Activated T-cell treated with anti-CD3 and anti-CD28 coated beads for 24 hours (primary cell): ENCODE data around the gene SFTPD.
A peak's percentile ranks its signal among the peaks of the same experiment; 100 is the strongest.

Source experiments
- DNase-seq: peaks from one replicate; pipeline ENCODE4 v3.0.0-alpha.2; 2020; ENCODE audit warnings: low read depth

SFTPD gene

DNA sequence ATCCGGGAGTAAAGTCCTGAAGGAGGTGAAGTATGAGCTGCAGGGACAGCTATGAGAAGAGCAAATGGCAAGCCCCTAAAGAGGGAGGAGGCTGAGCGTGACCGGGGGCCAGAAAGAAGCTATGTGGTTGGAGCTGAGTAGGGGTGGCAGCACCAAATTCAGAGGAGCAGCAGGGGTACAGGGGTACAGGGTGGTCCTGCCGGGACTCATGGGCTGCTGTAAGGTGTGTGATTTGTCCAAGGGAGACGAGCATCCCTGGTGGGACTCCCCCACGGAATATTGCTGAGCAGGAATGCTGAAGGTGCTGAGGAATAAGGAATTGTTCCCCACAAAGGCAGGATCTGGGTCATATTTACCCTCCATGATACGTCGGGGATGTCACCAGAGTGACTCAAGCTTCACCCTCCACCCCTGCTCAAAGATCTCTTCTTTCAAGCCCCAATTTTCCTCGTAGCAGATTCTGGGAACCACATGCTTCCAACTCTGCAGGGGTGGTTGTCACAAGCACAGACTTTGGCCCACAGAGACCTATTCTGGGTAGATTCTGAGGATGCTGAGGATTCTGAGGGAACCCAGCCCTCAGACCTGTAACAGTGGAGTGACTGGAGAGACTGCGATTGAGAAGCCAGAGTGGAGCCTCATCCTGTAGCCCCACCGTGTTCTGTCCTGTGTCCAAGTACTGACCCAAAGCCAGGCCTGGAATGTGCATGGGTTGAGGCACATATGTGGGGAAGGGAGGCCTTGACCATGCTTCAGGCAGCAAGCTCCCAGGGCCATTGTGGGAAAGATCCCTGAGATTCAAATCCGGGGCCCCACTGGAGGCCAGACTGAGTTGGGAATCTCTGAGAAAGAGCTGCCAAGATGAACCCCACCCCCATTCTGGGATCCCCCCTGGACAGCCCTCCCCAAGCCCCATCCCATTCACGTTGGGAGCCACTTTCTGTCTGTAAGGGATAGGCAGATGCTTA lies 4.2 kb downstream of the SFTPD start:
- DNase-seq, result no peak

GRCh38 chr10:79943871-79944270 lies 5.0 kb downstream of the SFTPD start:
- DNase-seq, result no peak

DNA sequence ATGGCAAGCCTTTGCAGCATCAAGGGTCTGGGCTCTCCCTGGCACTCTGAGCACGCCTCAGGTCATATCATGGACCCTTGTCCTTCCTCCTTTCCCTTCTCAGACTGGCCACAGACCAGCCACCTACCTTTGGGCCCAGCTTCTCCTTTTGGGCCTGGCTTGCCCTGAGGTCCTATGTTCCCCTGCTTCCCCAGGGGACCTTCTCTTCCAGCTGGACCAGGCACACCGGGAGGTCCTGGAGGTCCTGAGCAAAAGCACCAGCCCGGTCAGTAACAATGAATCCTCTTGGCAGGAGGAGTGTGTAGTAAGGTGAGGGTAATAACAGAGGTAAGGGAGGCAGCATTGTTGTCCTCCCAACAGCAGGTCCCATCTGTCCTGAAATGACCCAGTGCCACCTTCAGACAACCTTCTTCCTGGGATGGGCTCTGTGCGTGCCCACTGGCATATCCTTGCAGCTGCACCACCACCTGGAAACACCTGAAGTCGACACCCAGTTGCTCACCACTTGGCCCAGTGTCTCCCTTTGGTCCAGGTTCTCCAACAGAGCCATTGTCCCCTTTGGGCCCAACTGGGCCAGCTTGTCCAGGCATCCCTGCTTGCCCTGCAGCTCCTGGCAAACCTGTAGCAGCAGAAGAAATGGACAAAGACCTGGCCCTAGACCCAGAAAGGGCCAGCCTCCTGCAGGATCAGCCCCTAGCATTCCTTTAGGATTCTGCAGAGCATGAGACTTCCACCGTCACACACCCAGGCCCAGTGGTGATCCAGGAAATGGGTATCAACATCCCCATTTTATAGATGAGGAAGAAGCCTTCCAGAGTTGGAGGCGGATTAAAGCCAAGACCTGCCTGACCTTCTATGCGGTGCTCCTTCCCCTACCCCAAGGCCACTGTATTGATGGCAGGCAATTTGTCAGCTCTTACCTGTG lies 6.4 kb downstream of the SFTPD start:
- DNase-seq, result no peak

DNA sequence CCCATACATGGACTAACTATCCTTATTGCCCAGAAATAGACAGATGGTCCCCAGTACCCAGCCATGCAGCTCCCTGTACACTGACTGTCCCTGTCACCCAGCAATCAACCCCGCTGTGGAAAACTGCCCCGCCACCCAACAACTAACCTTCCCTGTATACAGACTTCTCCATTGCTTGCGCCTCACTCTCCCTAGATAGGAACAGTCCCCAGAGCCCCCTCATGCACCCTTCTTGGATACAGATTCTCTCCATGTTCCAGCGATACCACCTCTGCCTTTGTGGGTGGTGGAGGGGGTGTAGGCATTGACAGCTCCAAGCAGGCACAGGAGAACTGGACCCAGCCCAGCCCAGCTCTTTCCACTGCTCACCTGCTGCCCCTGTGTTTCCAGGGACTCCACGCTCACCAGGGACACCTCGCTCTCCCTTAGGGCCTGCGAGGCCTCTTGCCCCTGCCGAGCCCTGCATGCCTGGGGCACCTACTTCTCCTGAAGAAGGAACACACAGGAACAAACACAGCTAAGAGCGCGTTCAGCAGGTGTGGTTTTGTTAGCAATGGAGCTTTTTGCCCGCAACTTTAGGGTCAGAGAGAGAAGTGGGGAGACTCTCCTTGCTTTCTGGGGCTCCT lies 7.2 kb downstream of the SFTPD start:
- no peak for DNase-seq

- no peak for DNase-seq
These were observed 7.8 kb downstream of the SFTPD start for GRCh38 chr10:79941146-79941545.

DNA sequence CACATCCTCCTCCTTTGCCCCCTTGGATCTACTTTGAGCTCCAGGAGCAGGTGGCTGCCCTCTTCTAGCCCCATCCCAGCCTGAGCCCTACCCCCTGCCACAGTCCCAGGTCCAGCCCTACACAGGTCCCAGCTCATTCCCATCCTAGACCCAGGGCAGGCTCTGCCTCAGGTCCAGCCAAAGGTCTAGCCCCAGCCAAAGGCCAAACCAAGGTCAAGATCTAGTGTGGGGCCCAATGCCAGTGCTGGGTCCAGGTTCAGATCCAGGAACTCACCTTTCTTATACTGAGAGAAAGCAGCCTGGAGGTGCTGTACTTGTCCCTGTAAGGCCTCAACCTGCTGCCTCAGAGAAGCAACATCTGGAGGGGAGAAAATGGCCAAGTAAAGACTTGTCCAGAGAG lies 8.5 kb downstream of the SFTPD start:
- DNase-seq, result no peak

GRCh38 chr10:79939969-79940368 lies 8.9 kb downstream of the SFTPD start:
- no peak for DNase-seq

GRCh38 chr10:79938728-79939406 lies 10.0 kb downstream of the SFTPD start:
- no peak for DNase-seq

DNA sequence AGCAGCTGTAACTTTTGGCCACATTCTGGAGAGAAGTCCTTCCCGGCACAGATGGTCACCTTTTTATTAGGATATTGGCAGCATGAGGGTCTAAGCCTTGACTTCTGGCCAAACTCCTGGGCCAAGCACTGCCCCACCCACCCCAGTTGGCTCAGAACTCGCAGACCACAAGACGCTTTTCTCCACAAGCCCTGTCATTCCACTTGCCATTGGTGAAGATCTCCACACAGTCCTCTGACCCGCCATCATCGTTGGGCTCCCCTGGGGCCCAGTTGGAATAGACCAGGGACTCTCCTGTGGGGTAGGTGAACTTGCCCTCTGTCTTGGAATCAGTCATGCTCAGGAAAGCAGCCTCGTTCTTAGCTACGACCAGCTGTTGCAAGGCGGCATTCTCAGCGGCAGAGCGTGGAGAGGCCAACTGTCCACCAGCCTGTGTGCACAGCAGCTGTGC lies 11.2 kb downstream of the SFTPD start:
- no peak for DNase-seq

DNA sequence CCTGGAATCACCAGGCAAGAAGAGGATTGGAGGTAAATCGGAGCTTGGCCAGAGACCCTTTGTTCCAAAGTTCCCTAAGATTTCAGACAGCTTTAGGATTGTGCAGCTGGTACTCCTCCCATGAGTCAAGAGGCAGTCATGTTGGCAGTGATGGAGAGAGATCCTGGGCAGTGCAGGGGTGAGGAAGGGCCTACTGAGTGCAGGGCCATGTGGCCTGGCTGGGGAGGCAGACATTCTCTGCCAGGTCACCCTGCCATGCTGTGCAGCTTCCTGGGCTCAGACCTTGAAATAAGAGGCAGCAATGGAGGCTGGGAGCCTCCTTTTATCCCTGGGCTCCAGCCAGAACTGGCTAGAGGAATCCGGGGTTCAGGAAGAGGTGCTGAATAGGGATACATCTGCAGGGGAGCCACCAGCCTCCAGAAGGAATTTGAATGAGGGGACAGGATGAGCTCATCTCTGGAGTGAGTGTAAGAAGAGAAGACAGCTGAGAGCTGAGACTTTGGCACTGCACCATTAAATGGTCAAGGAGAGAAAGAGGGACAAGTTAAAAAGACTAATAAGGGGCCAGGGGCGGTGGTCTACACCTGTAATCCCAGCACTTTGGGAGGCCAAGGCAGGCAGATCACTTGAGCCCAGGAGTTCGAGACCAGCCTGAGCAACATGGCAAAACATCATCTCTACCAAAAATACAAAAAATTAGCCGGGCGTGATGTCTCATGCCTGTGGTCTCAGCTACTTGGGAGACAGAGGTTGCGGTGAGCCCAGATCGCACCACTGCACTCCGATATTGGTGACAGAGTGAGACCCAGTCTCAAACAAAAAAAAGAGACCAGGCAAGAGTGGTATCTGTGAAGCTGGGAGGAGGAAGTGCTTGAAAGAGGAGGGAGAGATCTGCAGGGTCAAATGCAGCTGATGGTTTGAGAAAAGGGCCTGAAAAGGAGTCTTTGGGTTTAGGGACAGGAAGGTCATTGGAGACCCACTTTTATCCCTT lies 12.0 kb downstream of the SFTPD start:
- DNase-seq, result no peak

DNA sequence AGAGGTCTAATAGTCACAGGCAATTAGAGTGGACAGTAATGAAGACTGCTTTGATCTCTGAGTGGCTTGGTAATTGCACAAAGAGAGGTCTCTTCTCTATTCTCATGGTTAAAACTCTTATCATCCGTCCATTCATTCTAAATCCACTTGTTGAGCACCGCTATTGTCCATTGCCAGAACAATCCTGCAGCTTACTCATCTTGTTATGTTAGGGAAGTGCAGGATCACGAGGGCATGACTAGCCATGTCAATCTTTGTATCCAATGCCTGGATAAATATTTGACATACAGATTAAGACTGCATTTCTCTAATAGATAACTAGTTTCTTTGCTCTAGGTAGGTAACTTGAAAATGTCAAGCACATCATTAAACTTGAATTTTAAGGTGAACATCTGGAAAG lies 14.9 kb downstream of the SFTPD start:
- no peak for DNase-seq

GRCh38 chr10:79932841-79933379 lies 16.0 kb downstream of the SFTPD start:
- DNase-seq, result no peak

- DNase-seq, result no peak
These were observed 16.6 kb downstream of the SFTPD start for GRCh38 chr10:79932307-79932706.

DNA sequence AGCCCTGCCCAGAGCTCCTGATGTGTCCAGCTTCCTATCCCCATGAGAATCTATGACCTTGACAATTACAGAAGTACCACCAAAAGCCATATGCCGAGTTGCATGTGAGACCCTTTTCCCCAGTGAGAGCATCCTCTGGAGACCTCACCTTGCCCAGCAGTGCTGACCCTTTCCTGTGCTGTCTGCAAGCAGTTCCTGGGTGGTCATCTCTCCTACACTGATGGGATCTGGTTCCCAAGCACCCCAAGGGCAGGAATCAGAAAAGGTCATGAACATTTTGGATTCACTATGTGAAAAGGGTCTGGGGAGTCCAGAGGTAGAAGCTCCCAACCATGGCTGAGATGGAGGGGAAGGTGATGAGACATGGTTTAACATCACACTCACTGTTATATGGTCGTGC lies 18.2 kb downstream of the SFTPD start:
- no peak for DNase-seq

DNA sequence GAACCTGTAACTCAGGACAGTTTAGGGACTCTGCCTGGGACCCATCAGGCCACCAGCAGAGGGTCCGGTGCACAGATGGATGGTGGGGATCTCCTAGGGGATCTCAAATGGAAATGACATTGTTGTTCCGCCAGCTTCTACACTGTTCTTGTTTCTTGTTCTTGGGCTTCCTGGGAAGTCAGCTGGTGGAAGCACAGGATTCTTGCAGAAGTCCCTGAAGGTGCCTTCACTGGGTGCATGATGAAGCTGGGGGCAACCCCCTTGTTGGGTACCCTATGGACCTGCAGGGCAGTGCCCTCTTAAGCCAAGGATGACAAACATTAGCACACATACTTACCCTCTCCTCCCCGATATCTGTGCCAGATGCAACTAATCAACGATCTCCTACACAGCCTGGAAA lies 18.6 kb downstream of the SFTPD start:
- DNase-seq, result no peak

DNA sequence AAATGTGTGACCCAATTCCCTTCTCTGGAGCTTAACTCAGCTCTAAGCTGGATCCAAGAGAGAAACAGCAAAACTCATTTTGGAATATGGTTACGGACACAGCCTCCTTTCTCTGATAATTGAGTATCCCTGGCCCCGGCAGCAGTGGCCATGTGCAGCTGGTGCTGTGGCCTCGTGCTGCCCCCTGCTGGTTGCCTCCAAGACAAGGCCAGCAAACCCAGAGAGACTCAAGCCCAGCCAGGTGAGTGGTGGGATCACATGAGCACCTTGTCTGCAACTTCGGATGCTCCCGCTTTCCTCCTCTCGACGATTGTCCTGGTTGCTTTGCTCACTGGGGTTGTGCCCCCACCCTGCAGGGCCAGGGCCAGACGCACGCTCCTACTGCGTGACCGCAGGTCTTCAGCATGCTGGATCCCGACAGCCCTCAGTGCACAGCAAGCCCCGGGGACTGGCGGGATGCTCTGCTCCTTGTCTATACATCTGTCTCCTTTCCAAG lies 19.4 kb downstream of the SFTPD start:
- DNase-seq, result peak; percentile 75

GRCh38 chr10:79928028-79928583 lies 20.8 kb downstream of the SFTPD start:
- no peak for DNase-seq

DNA sequence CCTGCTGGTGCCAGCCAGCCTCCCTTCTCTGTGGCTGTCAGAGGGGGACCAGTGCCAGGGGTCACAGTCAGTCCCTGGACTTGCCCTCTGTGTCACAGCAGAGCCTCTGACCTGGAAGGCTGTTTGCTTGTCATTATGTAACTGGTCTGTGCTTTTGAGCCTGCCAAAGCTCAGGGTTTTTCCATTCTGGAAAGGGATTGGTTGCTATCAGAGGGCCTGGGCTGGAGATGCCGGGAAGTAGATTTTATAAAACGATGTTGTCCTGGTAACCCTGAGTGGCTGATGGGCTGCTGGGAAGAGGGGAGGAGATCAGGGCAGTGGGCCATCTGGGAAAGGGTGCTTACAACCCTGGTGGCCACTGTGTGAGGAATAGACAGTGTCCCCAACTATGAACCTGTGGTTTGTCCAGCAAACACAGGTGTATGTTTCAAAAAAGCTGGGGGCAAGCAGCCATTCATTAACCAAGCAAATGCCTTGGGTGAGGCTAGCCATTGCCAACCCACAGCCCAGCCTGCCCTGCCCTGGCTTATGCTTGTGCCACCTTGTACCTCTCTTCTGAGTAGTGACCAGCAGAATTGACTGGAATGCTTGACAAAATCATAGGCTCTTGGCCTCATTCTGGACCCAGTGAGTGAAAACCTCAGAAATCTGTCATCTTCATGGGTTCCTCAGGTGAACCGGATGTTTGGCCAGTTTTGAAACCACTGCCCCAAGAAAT lies 21.6 kb downstream of the SFTPD start:
- no peak for DNase-seq

DNA sequence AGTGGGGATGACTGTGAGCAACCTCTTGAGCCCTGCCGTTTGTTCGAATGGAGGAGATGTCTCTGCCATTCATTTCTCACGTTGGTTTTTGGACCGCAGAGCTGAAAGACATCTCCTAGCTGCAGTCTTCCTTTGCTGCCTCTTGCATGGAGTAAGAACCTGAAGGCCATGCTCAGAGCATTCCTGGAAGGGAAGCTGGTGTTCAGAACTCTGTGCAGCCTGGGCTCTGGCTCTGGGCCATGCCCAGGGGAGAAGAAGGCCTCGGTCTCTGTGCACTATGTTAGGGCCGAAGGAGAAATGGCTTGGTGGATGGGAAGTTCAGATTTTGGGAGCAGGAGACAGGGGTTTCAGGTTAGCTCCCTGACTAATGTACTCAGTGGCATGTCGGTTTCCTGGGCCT lies 22.9 kb downstream of the SFTPD start:
- no peak for DNase-seq
